Panc1 (cell line): Measurements from ENCODE around the gene RPL28.

Source experiments
- POLR2AphosphoS5 ChIP-seq: IDR thresholded peaks from 2 replicates; pipeline ENCODE4 v1.6.1; 2012; ENCODE audit warnings: mild to moderate bottlenecking, low read depth, low read length, moderate library complexity
- SIN3A ChIP-seq: IDR thresholded peaks from 2 replicates; pipeline ENCODE4 v1.6.1; 2012; ENCODE audit warnings: low read depth, mild to moderate bottlenecking, low read length, moderate library complexity, borderline replicate concordance; ENCODE audit not compliant: insufficient read depth
- TCF7L2 ChIP-seq: IDR thresholded peaks from 2 replicates; pipeline ENCODE4 v1.6.1; 2011; ENCODE audit warnings: mild to moderate bottlenecking, low read depth, low read length, inconsistent platforms
- TF ChIP-seq, protein P1 (sequence below): fragments of 450-650 bp; IDR thresholded peaks from 2 replicates; pipeline ENCODE4 v1.5.1; 2017; ENCODE audit warnings: mild to moderate bottlenecking
- TF ChIP-seq, protein P2 (sequence below), 2 experiments: IDR thresholded peaks; 2 replicates each; pipeline ENCODE4 v1.6.1; 2011 to 2012; ENCODE audit warnings: low read depth in 2 of 2, control low read depth in 1 of 2, low read length in 1 of 2, mild to moderate bottlenecking in 1 of 2, moderate library complexity in 1 of 2; ENCODE audit not compliant: insufficient read depth in 1 of 2

DNA sequence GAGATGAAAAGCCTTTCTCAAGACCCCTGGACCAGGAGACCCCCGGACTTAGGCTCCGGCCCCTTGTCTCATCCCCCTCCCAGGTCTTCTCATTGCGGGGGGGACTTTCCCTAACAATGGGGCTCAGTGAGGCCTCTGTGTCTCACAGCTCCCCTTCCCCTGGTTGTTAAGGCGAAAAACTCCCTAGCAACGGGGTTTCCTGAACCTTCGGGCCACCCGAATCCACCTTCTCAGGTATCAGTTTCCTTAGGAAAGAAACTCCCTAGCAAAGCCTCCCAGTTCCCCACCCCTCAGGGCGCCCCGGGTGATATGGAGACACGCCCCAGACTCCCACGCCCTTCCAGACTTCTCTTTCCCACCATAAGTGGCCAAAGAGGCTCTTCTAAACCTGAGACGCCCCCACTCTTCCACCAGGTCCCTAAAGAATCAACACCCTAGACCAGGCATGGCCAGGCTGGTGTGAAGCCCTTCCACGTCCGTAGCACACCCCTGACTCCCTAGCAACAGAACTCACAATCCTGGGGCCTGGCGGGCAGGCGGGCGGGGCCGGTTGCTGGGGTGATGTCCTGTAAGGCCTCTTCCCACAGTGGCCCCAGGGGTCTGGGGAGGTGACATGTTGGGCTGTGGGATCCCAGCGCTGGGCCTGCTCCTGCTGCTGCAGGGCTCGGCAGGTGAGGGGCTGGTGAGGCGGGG lies 9.3 kb upstream of the RPL28 start, which contains the start of gene TMEM190:
- TF ChIP-seq, protein P1, sequence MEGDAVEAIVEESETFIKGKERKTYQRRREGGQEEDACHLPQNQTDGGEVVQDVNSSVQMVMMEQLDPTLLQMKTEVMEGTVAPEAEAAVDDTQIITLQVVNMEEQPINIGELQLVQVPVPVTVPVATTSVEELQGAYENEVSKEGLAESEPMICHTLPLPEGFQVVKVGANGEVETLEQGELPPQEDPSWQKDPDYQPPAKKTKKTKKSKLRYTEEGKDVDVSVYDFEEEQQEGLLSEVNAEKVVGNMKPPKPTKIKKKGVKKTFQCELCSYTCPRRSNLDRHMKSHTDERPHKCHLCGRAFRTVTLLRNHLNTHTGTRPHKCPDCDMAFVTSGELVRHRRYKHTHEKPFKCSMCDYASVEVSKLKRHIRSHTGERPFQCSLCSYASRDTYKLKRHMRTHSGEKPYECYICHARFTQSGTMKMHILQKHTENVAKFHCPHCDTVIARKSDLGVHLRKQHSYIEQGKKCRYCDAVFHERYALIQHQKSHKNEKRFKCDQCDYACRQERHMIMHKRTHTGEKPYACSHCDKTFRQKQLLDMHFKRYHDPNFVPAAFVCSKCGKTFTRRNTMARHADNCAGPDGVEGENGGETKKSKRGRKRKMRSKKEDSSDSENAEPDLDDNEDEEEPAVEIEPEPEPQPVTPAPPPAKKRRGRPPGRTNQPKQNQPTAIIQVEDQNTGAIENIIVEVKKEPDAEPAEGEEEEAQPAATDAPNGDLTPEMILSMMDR: no peak
- TF ChIP-seq POLR2AphosphoS5: no peak
- TF ChIP-seq SIN3A: no peak
- TF ChIP-seq, protein P2, sequence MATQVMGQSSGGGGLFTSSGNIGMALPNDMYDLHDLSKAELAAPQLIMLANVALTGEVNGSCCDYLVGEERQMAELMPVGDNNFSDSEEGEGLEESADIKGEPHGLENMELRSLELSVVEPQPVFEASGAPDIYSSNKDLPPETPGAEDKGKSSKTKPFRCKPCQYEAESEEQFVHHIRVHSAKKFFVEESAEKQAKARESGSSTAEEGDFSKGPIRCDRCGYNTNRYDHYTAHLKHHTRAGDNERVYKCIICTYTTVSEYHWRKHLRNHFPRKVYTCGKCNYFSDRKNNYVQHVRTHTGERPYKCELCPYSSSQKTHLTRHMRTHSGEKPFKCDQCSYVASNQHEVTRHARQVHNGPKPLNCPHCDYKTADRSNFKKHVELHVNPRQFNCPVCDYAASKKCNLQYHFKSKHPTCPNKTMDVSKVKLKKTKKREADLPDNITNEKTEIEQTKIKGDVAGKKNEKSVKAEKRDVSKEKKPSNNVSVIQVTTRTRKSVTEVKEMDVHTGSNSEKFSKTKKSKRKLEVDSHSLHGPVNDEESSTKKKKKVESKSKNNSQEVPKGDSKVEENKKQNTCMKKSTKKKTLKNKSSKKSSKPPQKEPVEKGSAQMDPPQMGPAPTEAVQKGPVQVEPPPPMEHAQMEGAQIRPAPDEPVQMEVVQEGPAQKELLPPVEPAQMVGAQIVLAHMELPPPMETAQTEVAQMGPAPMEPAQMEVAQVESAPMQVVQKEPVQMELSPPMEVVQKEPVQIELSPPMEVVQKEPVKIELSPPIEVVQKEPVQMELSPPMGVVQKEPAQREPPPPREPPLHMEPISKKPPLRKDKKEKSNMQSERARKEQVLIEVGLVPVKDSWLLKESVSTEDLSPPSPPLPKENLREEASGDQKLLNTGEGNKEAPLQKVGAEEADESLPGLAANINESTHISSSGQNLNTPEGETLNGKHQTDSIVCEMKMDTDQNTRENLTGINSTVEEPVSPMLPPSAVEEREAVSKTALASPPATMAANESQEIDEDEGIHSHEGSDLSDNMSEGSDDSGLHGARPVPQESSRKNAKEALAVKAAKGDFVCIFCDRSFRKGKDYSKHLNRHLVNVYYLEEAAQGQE (IDR thresholded peaks at IDR 0.05; ENCODE audit: insufficient read depth in 1 of 2, low read depth in 2 of 2, low read length in 1 of 2): no peak
- TF ChIP-seq TCF7L2: no peak
